Hematopoietic multipotent progenitor cell treated with erythropoietin and hydrocortisone succinate and interleukin-3 and kit ligand, for 17 days (in vitro differentiated cells): ENCODE data around the gene PLCD1.

Source experiments
- DNase-seq: peaks from one replicate; pipeline ENCODE4 v3.0.0-alpha.2; 2015; ENCODE audit warnings: low spot score

Gene PLCD1

DNA sequence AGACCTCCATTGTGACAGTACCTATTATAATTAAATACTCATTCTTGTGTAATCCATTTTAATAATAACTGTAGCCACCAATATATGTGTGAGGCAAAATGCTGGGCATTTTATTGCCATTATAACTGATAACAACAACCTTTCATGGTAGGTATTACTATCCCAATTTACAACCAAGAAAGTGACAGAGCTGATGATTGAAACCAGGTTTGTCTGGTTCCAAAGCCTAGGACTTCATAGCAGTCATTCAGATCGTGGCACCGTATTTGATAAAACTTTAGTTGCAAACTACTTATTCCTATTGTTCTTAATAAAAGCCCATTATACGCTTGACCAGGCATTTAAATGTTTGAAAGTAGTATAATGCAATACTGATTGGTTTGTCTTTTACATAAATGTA is 65.3 kb downstream of the PLCD1 start:
- DNase-seq: no peak

DNA sequence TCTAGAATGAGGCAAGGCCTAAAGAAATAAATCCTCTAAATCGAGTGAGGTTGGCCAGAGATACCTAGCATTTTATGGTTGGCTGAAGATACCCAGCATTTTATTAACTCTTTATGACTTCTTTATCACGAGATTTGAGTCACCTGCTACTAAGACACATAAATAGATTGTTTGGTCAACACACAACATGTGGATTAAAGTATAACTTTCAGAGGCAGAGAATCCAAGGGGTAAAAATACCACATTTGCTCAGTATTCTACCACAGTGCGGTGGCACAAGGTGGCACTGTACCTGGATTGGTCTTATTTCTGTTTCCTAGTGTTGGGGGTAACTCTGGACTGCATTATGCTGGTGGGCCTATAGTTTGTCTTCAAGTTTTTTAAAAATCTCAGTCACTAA is 65.8 kb downstream of the PLCD1 start:
- no peak for DNase-seq

- DNase-seq: no peak
Measured at GRCh38 chr3:37963016-37963415, 66.4 kb downstream of the PLCD1 start.

- no peak for DNase-seq
Measured at GRCh38 chr3:37961622-37962431, 67.6 kb downstream of the PLCD1 start.

- DNase-seq: no peak
Measured at GRCh38 chr3:37957539-37957936, 71.9 kb downstream of the PLCD1 start.
